ENCODE results near the gene TMEM141. TPM values are rescaled to one million over a fixed set of nuclear protein-coding genes. Genes with fewer than 3 reads are reported as not detected.
"Not testable (repeated sequence)": the region's sequence is repeated elsewhere in the genome, so short reads cannot be mapped to it uniquely, and the experiment has no call there.

The TMEM141 gene
- polyA plus RNA-seq, 4 donors = 68.8 to 101 (median 78.3) TPM

DNA sequence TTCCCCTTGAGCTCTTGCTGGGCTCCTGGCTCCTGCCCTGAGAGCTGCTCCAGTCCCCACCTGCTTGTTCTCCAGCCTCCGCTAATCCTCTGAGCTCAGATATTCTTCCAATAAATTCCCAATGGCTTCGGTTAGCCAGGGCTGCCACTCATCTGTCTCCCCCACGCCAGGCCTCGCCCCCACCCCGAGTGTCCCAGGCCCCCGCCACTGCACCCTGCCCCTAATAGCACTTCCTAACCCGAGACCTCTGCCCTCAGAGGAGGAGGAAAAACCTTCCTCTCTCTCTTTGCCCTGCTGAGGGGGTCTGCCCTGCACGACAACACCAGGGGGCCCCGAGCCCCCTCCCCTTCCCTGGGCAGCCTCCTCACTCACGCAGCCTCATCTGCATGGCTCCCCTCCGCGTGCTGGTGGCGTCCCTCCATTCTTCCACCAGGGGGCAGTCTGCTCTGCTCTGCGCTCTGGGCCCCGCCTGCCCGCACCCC, 21.4 kb upstream of the TMEM141 start:
- no peak for DNase-seq (ENCODE audit: low read depth in 4 of 4, low spot score in 2 of 4)

DNA sequence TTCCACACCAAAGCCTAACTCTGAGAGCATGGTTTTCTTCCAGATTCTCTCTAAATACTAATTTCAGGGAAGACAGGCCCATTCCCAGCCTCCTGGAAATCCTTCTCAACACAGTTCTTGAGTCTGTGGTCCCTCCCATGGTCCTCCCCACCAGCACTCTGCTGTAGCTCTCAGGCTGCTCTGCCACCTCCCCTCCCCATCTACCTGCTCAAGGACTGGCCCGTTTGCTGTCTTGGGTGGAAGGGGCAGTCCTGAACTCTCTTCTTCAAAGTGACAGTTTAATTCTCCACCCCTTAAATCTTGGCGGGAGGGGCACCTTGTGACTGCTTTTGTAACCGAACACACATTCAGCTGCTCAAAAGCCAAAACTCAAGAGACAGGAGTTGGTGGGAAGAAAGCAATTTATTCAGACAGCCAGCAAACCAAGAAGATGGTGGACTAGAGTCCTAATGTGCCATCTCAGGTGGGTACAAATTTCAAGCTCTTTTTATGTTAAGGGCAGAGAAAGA, 19.2 kb upstream of the TMEM141 start:
- no peak for DNase-seq (ENCODE audit: low read depth in 4 of 4, low spot score in 2 of 4)

GRCh38 chr9:136773386-136774044, 17.6 kb upstream of the TMEM141 start:
- DNase-seq (ENCODE audit: low read depth in 4 of 4, low spot score in 2 of 4) = no peak

DNA sequence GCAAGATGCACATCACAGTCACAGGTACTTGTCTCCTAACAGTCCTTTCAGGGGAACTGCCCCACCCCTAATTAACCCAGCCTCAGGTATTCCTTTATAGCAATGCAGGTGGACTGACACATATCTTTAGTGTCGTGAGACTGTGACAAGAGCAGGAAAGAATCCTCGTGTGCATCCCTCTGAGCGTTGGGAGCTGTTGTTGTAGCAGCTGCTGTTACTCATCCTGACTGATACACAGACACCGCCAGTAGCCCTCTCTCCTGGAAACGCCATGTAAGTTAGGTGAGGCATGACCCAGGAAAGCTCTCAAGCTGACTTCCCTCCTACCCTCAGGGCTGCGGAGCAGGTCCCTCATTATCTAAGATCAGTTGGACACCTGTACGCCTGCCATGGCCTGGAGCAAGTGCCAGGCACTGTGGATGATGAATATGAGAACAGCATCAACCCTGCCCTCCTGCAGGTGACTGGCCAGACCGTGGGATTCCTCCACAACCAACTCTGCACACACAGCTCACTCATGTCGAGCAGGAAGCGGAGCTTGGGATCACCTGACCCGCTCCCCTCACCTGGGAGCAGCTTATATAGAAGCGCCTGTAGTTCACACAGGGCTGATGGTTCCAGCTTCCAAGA, 16.6 kb upstream of the TMEM141 start:
- DNase-seq (ENCODE audit: low read depth in 4 of 4, low spot score in 2 of 4) = no peak

DNA sequence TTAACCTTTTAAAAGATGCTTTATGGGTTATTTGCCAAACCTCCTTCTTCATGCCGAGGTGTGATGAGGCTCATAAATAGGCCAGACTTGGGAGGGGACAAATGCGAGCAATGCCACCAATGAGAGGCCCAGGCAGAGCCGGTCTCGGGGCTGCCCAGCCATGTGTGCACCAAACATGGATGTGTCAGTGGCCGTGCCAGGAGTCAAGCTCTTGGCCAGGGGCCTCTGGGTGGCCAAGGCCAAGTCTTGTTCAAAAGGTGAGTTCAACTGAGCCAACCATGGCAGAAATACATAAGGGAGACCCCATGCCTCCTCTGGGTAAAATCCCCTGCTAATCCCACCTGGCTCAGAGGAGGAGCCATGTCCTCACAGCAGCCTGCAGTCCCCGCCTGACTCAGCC, 16.0 kb upstream of the TMEM141 start:
- DNase-seq (ENCODE audit: low read depth in 4 of 4, low spot score in 2 of 4) = no peak

- no peak for DNase-seq (ENCODE audit: low read depth in 4 of 4, low spot score in 2 of 4)
Measured at GRCh38 chr9:136776947-136777346, 14.2 kb upstream of the TMEM141 start.

GRCh38 chr9:136777359-136777758, 13.8 kb upstream of the TMEM141 start:
- no peak for DNase-seq (ENCODE audit: low read depth in 4 of 4, low spot score in 2 of 4)

- no peak for DNase-seq (ENCODE audit: low read depth in 4 of 4, low spot score in 2 of 4)
Measured at GRCh38 chr9:136779808-136780207, 11.3 kb upstream of the TMEM141 start.

GRCh38 chr9:136782452-136782851, 8.7 kb upstream of the TMEM141 start:
- DNase-seq (ENCODE audit: low read depth in 4 of 4, low spot score in 2 of 4) = no peak

- DNase-seq (ENCODE audit: low read depth in 4 of 4, low spot score in 2 of 4) = no peak
Measured at GRCh38 chr9:136784249-136784996, 6.7 kb upstream of the TMEM141 start.

GRCh38 chr9:136784997-136785361, 6.2 kb upstream of the TMEM141 start:
- DNase-seq (ENCODE audit: low read depth in 4 of 4, low spot score in 2 of 4) = no peak

DNA sequence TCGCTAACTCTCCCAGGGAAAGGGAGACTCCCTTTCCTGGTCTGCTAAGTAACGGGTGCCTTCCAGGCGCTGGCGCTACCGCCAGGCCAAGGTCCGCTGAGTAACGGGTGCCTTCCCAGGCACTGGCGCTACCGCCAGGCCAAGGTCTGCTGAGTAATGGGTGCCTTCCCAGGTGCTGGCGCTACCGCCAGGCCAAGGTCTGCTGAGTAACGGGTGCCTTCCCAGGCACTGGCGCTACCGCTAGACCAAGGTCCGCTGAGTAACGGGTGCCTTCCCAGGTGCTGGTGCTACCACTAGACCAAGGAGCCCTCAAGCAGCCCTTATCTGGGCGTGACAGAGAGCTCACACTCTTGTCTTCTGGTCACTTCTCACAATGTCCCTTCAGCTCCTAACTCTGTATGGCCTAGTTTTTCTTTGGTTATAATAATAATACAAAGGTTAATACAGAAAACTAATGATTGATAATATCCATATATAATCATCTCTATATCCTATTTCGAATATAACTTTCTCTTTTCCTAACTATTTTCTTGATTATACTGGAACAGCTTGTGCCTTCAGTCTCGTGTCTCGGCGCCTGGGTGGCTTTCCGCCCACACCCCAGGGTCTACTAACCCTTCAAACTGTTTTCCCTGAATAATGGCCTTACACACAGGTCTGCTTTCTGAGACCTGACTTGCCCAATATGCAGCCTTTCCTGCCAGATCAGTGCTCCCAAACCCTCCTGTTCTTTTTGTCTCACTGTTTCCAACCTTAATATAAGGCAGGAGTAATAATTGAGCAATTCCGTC, 5.4 kb upstream of the TMEM141 start:
- not testable (repeated sequence) for DNase-seq (ENCODE audit: low read depth in 4 of 4, low spot score in 2 of 4)

- no peak for DNase-seq (ENCODE audit: low read depth in 4 of 4, low spot score in 2 of 4)
Measured at GRCh38 chr9:136786451-136786850, 4.7 kb upstream of the TMEM141 start.

GRCh38 chr9:136786983-136787382, 4.2 kb upstream of the TMEM141 start:
- DNase-seq (ENCODE audit: low read depth in 4 of 4, low spot score in 2 of 4) = not testable (repeated sequence)

GRCh38 chr9:136787690-136788400, 3.3 kb upstream of the TMEM141 start:
- DNase-seq (ENCODE audit: low read depth in 4 of 4, low spot score in 2 of 4) = no peak

GRCh38 chr9:136788644-136789522, 2.3 kb upstream of the TMEM141 start:
- not testable (repeated sequence) for DNase-seq (ENCODE audit: low read depth in 4 of 4, low spot score in 2 of 4)

DNA sequence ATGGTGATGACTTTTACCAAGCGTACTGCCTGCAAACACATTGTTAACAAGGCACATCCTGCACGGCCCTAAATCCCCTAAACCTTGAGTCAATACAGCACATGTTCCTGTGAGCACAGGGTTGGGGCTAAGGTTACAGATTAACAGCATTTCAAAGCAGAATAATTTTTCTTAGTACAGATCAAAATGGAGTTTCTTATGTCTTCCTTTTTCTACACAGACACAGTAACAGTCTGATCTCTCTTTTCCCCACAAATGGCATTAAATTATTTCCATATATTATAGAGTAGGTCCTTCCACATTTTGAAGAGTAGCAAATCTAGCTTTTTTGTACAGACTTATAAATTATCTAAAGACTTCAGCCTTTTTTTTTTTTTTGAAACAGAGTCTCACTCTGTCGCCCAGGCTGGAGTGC, 1.6 kb upstream of the TMEM141 start:
- no peak for DNase-seq (ENCODE audit: low read depth in 4 of 4, low spot score in 2 of 4)

GRCh38 chr9:136791516-136792276, 552 bp downstream of the TMEM141 start:
- no peak for DNase-seq (ENCODE audit: low read depth in 4 of 4, low spot score in 2 of 4)

Data from left renal cortex interstitium (tissue), 4 donors.